ENCODE results near the gene TEAD2. TPM values are rescaled to one million over a fixed set of nuclear protein-coding genes. Genes with fewer than 3 reads are reported as not detected.

Gene TEAD2
- 13.6 and 35.2 TPM in 2 replicates for total RNA-seq

GRCh38 chr19:49362048-49362928 lies at the start of gene TEAD2:
TEAD2 (minus strand) TSS chr19:49362416; CDS start chr19:49360075, 2,341 bp downstream.

GRCh38 chr19:49387936-49388372 lies 25.7 kb upstream of the TEAD2 start, which contains the start of gene KASH5:
KASH5 (plus strand) TSS chr19:49388249; CDS start chr19:49390884, 2,635 bp downstream.

GRCh38 chr19:49363268-49364082 lies 1.3 kb upstream of the TEAD2 start, which contains the start of gene DKKL1:
DKKL1 (plus strand) TSS chr19:49363877; CDS start chr19:49363999, 122 bp downstream.

DNA sequence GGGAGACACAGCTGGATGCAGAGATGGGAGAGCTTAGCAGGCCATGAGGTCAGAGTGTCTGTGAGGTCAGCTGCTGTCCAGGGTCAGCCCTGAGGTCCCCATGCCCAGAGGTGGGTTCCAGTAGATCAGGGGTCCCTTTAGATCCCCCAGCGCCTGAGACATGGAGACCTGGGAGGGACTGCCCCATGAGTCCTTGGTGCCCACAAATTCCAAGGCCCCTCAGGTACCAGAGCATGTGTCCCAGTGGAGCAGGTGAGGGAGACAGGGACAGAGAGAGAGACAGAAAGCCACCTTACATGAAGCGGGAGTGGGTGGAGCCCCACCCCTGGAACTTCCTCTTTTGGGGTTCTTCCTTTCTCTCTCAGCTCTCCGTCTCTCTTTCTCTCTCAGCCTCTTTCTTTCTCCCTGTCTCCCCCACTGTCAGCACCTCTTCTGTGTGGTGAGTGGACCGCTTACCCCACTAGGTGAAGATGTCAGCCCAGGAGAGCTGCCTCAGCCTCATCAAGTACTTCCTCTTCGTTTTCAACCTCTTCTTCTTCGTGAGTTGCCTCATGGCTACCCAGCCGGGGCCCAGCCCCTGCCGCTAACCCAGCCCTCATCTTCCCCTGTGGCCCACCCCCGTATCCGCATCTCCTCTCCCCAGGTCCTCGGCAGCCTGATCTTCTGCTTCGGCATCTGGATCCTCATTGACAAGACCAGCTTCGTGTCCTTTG lies 27.0 kb downstream of the TEAD2 start, which contains the start of gene CD37:
CD37 (plus strand) TSS at position 336 of the 713 bp plus-strand sequence; CDS start at position 471, 135 bp downstream.

GRCh38 chr19:49324801-49325576 lies 37.2 kb downstream of the TEAD2 start, which contains the start of gene SLC6A16:
SLC6A16 (minus strand) TSS chr19:49325191; CDS start chr19:49311347, 13,844 bp downstream.

Other genes starting within 250 kb of the TEAD2 start
- gene LIN7B, start 248.0 kb downstream of the TEAD2 start, total RNA-seq, result 2.6 and 10.1 TPM in 2 replicates
- gene C19orf73, start 243.3 kb downstream of the TEAD2 start, total RNA-seq, result 0.48 and 2.8 TPM in 2 replicates
- gene PPFIA3, start 242.9 kb downstream of the TEAD2 start, total RNA-seq, result 0.85 and 2.9 TPM in 2 replicates
- gene HRC, start 207.0 kb downstream of the TEAD2 start, total RNA-seq, result not detected in 2 replicates
- 17.7 and 21.2 TPM in 2 replicates for gene TRPM4, start 204.6 kb downstream of the TEAD2 start, total RNA-seq
- gene SLC6A16, start 37.2 kb downstream of the TEAD2 start, total RNA-seq, result under 0.01 TPM in 1 of 2 replicates, not detected in the other
- gene CD37, start 27.0 kb downstream of the TEAD2 start, total RNA-seq, result 0.21 TPM in 1 of 2 replicates, not detected in the other
- gene DKKL1, start 1.5 kb upstream of the TEAD2 start, total RNA-seq, result under 0.01 TPM in 1 of 2 replicates, not detected in the other
- gene KASH5, start 25.8 kb upstream of the TEAD2 start, total RNA-seq, result not detected in 2 replicates
- not detected in 2 replicates for gene PTH2, start 61.0 kb upstream of the TEAD2 start, total RNA-seq
- not detected in 2 replicates for gene GFY, start 63.0 kb upstream of the TEAD2 start, total RNA-seq
- gene SLC17A7, start 79.1 kb upstream of the TEAD2 start, total RNA-seq, result not detected in 2 replicates
- 98.9 and 148 TPM in 2 replicates for gene PIH1D1, start 89.4 kb upstream of the TEAD2 start, total RNA-seq
- gene ALDH16A1, start 90.8 kb upstream of the TEAD2 start, total RNA-seq, result 23.7 and 48.0 TPM in 2 replicates
- gene FLT3LG, start 111.8 kb upstream of the TEAD2 start, total RNA-seq, result not detected in 2 replicates
- 6,353 and 8,609 TPM in 2 replicates for gene RPL13A, start 125.2 kb upstream of the TEAD2 start, total RNA-seq
- 5,302 and 8,401 TPM in 2 replicates for gene RPS11, start 134.0 kb upstream of the TEAD2 start, total RNA-seq
- 25.8 and 32.6 TPM in 2 replicates for gene FCGRT, start 150.2 kb upstream of the TEAD2 start, total RNA-seq
- gene RCN3, start 165.6 kb upstream of the TEAD2 start, total RNA-seq, result 1.7 and 1.9 TPM in 2 replicates
- 63.5 and 88.0 TPM in 2 replicates for gene NOSIP, start 218.1 kb upstream of the TEAD2 start, total RNA-seq
- gene PRRG2, start 218.9 kb upstream of the TEAD2 start, total RNA-seq, result 6.0 and 7.2 TPM in 2 replicates
- 0.96 and 2.1 TPM in 2 replicates for gene PRR12, start 228.8 kb upstream of the TEAD2 start, total RNA-seq

Measured in tracheal epithelial cell (primary cell).